Heart left ventricle (tissue), 16 donors: Measurements from ENCODE around the gene SYNDIG1. TPM values are rescaled to one million over a fixed set of nuclear protein-coding genes. Genes with fewer than 3 reads are reported as not detected.

ENCODE experiments used
- ATAC-seq, 4 donors: fragments of 200-7000 bp; cut with Tn5 transposase; one replicate each; pipeline ENCODE4 v1.9.1; 2020 to 2022; ENCODE audit warnings: moderate library complexity in 4 of 4, mild to moderate bottlenecking in 3 of 4, moderate number of reproducible peaks in 1 of 4
- DNase-seq, 5 donors: peaks; one replicate each; pipeline ENCODE4 v3.0.0-alpha.2; 2020
- H3K27ac ChIP-seq, 12 donors: fragments of 200-600 bp; sonication (generic) in 4 of 12; one replicate each; pipeline versions ENCODE4 v1.5.0 to v1.8.0; 2016 to 2022; ENCODE audit warnings: mild to moderate bottlenecking in 2 of 12
- H3K27me3 ChIP-seq, 9 donors: fragments of 200-600 bp; sonication (generic) in 2 of 9; one replicate each; pipeline versions ENCODE4 v1.5.1 to v1.8.0; 2016 to 2022; ENCODE audit warnings: mild to moderate bottlenecking in 3 of 9
- H3K36me3 ChIP-seq, 9 donors: fragments of 200-600 bp; sonication (generic) in 2 of 9; one replicate each; pipeline versions ENCODE4 v1.5.0 to v1.8.0; 2018 to 2022; ENCODE audit warnings: mild to moderate bottlenecking in 2 of 9
- H3K4me1 ChIP-seq, 12 donors: fragments of 200-600 bp; sonication (generic) in 4 of 12; one replicate each; pipeline versions ENCODE4 v1.5.0 to v1.8.0; 2016 to 2022; ENCODE audit warnings: mild to moderate bottlenecking in 3 of 12
- H3K4me3 ChIP-seq, 12 donors: fragments of 200-600 bp; sonication (generic) in 4 of 12; one replicate each; pipeline versions ENCODE4 v1.5.0 to v1.8.0; 2017 to 2022; ENCODE audit warnings: mild to moderate bottlenecking in 9 of 12, moderate library complexity in 4 of 12
- H3K9me3 ChIP-seq, 12 donors: fragments of 200-600 bp; sonication (generic) in 4 of 12; one replicate each; pipeline versions ENCODE4 v1.5.0 to v1.8.0; 2016 to 2022; ENCODE audit warnings: mild to moderate bottlenecking in 1 of 12
- CTCF ChIP-seq, 12 donors: fragments of 200-600 bp; sonication (generic) in 4 of 12; IDR thresholded peaks; one replicate each; pipeline versions ENCODE4 v1.5.0 to v1.8.0; 2018 to 2022; ENCODE audit warnings: antibody characterized with exemption in 12 of 12, mild to moderate bottlenecking in 5 of 12
- POLR2A ChIP-seq, 2 donors: fragments of 450-650 bp; IDR thresholded peaks; one replicate each; pipeline ENCODE4 v1.6.1; 2017; ENCODE audit warnings: antibody characterized with exemption in 2 of 2, mild to moderate bottlenecking in 2 of 2, moderate library complexity in 2 of 2
- WGBS, 4 donors: extraction: QIAGEN DNeasy Blood & Tissue Kit in 2 of 4; methylation state at CpG; one replicate each; pipeline versions ENCODE4 v1.1.5 to v1.1.7; 2013 to 2018; 5-methylcytosine and 5-hydroxymethylcytosine counted together
- intact Hi-C, 10 donors: fragments of 100-400 bp; cut with DNase I; formaldehyde crosslinking; loops; one replicate each; pipeline versions ENCODE4 v1.11.1 to v1.14.2; 2022
- polyA plus RNA-seq, 2 donors: library from polyadenylated mRNA; stranded (reverse); fragments of 200-250 nt; gene quantifications; one replicate each; pipeline ENCODE4 v1.2.3, GENCODE V29; 2013
- total RNA-seq, 9 donors: library from RNA; depleted of rRNA in 2 of 9; stranded (reverse); fragments of >200 nt in 2 of 9; fragmentation: NEBNext Ultra II Directional in 3 of 9; extraction: Animal tissue kit (Norgen Biotek cat#: 25700) in 3 of 9; gene quantifications; one replicate each; pipeline versions ENCODE4 v1.1.0 to v1.2.4, GENCODE V29; 2016 to 2023
- donor health status: ischemic (EF 13 %, LVEDD 7.1; RV severe dilation, severe dysfunction).
- donor health status: healthy with polysubstance abuse.
- donor health status: DM: no; HTN: yes; CAD: no.
- donor health status: DM: no; HTN: no; CAD: no.
- donor health status: ischemic (EF 25% LVEDD 6.9; RV normal size, moderate dysfunction).
- donor health status: ischemic (EF 25% LVEDD 5.7; RV mildly dilated, moderate dysfunction).
- donor health status: healthy.
- donor health status: DM: yes; HTN: yes; CAD: no.
- donor health status: ischemic (EF 35%, LVEDD 5.7; RV mildly dilated, moderate dysfunction).
- donor health status: nonischemic (EF 11% LVEDD 7.7; RV severe dilation, severe dysfunction).
- donor health status: DM: yes; HTN: yes; CAD: no.
- donor health status: PGD.
- donor health status: ischemic (EF 29% LVEDD 5.4; RV normal size, mild dysfunction).
- donor health status: nonischemic (EF 23%, LVEDD 6.1; RV moderate dilation, normal function).

Gene SYNDIG1
- total and polyA plus RNA-seq, 11 donors = 8.4 to 41.8 (median 23.0) TPM

- Histone ChIP-seq H3K27me3 (no peaks in the 10 kb centered on the region), H3K4me3 (no peak overlapping the region), H3K4me1 (peaks cover 0 to 19% (median 0%) of the 10 kb centered on the region in 12 donors), H3K36me3 (no peaks in the 10 kb centered on the region), H3K27ac (no peak overlapping the region), H3K9me3 (no peaks in the 10 kb centered on the region)
- TF ChIP-seq POLR2A (IDR thresholded peaks at IDR 0.05) (no peak), CTCF (IDR thresholded peaks at IDR 0.05) (no peak)
- WGBS, 4 donors = 79 to 84% (median 80%) methylated on average over 4 of the region's 4 CpGs
- DNase-seq = no peak
- intact Hi-C loops = loop anchor here in 1 of 10 donors (10.0 kb wide), 1 partner anchor 132 kb away; no protein-coding TSS in a partner anchor
- no peak for ATAC-seq
Observed at GRCh38 chr20:24637087-24637486, 167.7 kb downstream of the SYNDIG1 start.

GRCh38 chr20:24637941-24638340, 168.5 kb downstream of the SYNDIG1 start:
- Histone ChIP-seq H3K36me3 (no peaks in the 10 kb centered on the region), H3K4me1 (peaks cover 0 to 16% (median 0%) of the 10 kb centered on the region in 12 donors), H3K27me3 (no peaks in the 10 kb centered on the region), H3K9me3 (peaks cover 0 to 4% (median 0%) of the 10 kb centered on the region in 12 donors), H3K27ac (no peak overlapping the region), H3K4me3 (no peak overlapping the region)
- intact Hi-C loops = loop anchor here in 1 of 10 donors (10.0 kb wide), 1 partner anchor 133 kb away; no protein-coding TSS in a partner anchor
- DNase-seq (no peak), ATAC-seq (no peak)
- WGBS, 4 donors = 79 to 89% (median 86%) methylated on average over 6 of the region's 6 CpGs
- TF ChIP-seq POLR2A (IDR thresholded peaks at IDR 0.05) (no peak), CTCF (IDR thresholded peaks at IDR 0.05) (no peak)

GRCh38 chr20:24638591-24639548, 169.4 kb downstream of the SYNDIG1 start:
- H3K27me3 ChIP-seq = no peaks in the 10 kb centered on the region
- H3K36me3 ChIP-seq = no peaks in the 10 kb centered on the region
- WGBS, 4 donors = 58 to 66% (median 64%) methylated on average over 12 of the region's 12 CpGs
- DNase-seq (no peak), ATAC-seq (peak in 1 of 4 donors; percentile 9)
- intact Hi-C loops = loop anchor here in 1 of 10 donors (10.0 kb wide), 1 partner anchor 134 kb away; no protein-coding TSS in a partner anchor
- peaks cover 0 to 12% (median 2%) of the 10 kb centered on the region in 12 donors for H3K9me3 ChIP-seq
- H3K27ac ChIP-seq = no peak overlapping the region
- H3K4me3 ChIP-seq = no peak overlapping the region
- TF ChIP-seq CTCF (IDR thresholded peaks at IDR 0.05) (no peak), POLR2A (IDR thresholded peaks at IDR 0.05) (no peak)
- H3K4me1 ChIP-seq = peaks cover 0 to 11% (median 0%) of the 10 kb centered on the region in 12 donors

- H3K27ac ChIP-seq = no peak overlapping the region
- ATAC-seq = no peak
- no peaks in the 10 kb centered on the region for H3K27me3 ChIP-seq
- peaks cover 0 to 2% (median 0%) of the 10 kb centered on the region in 12 donors for H3K4me1 ChIP-seq
- peaks cover 0 to 19% (median 3%) of the 10 kb centered on the region in 12 donors for H3K9me3 ChIP-seq
- intact Hi-C loops = no loop called here
- H3K36me3 ChIP-seq = no peaks in the 10 kb centered on the region
- 75 to 89% (median 80%) methylated on average over 2 of the region's 2 CpGs for WGBS, 4 donors
- TF ChIP-seq CTCF (IDR thresholded peaks at IDR 0.05) = no peak
- TF ChIP-seq POLR2A (IDR thresholded peaks at IDR 0.05) = no peak
- no peak for DNase-seq
- no peak overlapping the region for H3K4me3 ChIP-seq
Observed at GRCh38 chr20:24640276-24640675, 170.8 kb downstream of the SYNDIG1 start.
